Liver (tissue), 9 donors: ENCODE results near the gene MAPRE3. TPM values are rescaled to one million over a fixed set of nuclear protein-coding genes. Genes with fewer than 3 reads are reported as not detected.

Source experiments
- DNase-seq: peaks from one replicate; pipeline ENCODE4 v3.0.0-alpha.2; 2017; ENCODE audit warnings: low spot score
- H3K27ac ChIP-seq, 2 donors: one replicate each; pipeline ENCODE4 v1.7.0; 2013; ENCODE audit warnings: inconsistent platforms in 2 of 2, low read length in 2 of 2, control low read depth in 1 of 2, low read depth in 1 of 2, mild to moderate bottlenecking in 1 of 2
- H3K27me3 ChIP-seq, 4 donors: one replicate each; pipeline versions ENCODE4 v1.6.1 to v1.7.0; 2013; ENCODE audit warnings: low read length in 3 of 4, inconsistent platforms in 1 of 4, mild to moderate bottlenecking in 1 of 4, moderate library complexity in 1 of 4; ENCODE audit not compliant: control insufficient read depth in 4 of 4, insufficient read depth in 4 of 4
- H3K36me3 ChIP-seq, 4 donors: one replicate each; pipeline versions ENCODE4 v1.6.1 to v1.7.0; 2013; ENCODE audit warnings: low read length in 3 of 4, mild to moderate bottlenecking in 3 of 4, low read depth in 1 of 4, moderate library complexity in 1 of 4; ENCODE audit not compliant: control insufficient read depth in 4 of 4, insufficient read depth in 3 of 4
- H3K4me1 ChIP-seq, 4 donors: one replicate each; pipeline versions ENCODE4 v1.6.1 to v1.7.0; 2013; ENCODE audit warnings: low read length in 3 of 4, mild to moderate bottlenecking in 3 of 4, moderate library complexity in 1 of 4; ENCODE audit not compliant: control insufficient read depth in 4 of 4, insufficient read depth in 4 of 4
- H3K4me3 ChIP-seq, 3 donors: one replicate each; pipeline versions ENCODE4 v1.6.1 to v1.7.0; 2013; ENCODE audit warnings: low read length in 3 of 3, control low read depth in 1 of 3, low read depth in 1 of 3, mild to moderate bottlenecking in 1 of 3
- H3K9ac ChIP-seq, 2 donors: one replicate each; pipeline ENCODE4 v1.7.0; 2013; ENCODE audit warnings: low read length in 2 of 2, mild to moderate bottlenecking in 2 of 2, moderate library complexity in 2 of 2, control low read depth in 1 of 2, low read depth in 1 of 2
- H3K9me3 ChIP-seq, 4 donors: one replicate each; pipeline versions ENCODE4 v1.6.1 to v1.7.0; 2013; ENCODE audit warnings: low read length in 3 of 4; ENCODE audit not compliant: control insufficient read depth in 4 of 4
- EGR1 ChIP-seq, 2 donors: IDR thresholded peaks; 2 replicates each; pipeline ENCODE4 v1.6.1; 2016 to 2018; ENCODE audit warnings: antibody characterized with exemption in 2 of 2, low read depth in 2 of 2
- FOXA1 ChIP-seq: IDR thresholded peaks from 2 replicates; pipeline ENCODE4 v1.6.1; 2016; ENCODE audit warnings: antibody characterized with exemption
- FOXA2 ChIP-seq: IDR thresholded peaks from 2 replicates; pipeline ENCODE4 v1.6.1; 2016; ENCODE audit warnings: antibody characterized with exemption
- GABPA ChIP-seq, 2 donors: IDR thresholded peaks in 1 of 2; conservative IDR thresholded peaks in 1 of 2; 2 replicates each; pipeline ENCODE4 v1.6.1; 2016; ENCODE audit warnings: antibody characterized with exemption in 2 of 2, mild to moderate bottlenecking in 1 of 2, moderate library complexity in 1 of 2
- HNF4A ChIP-seq, 2 donors: conservative IDR thresholded peaks; 2 replicates each; pipeline ENCODE4 v1.6.1; 2016; ENCODE audit warnings: antibody characterized with exemption in 2 of 2, mild to moderate bottlenecking in 2 of 2
- HNF4G ChIP-seq: IDR thresholded peaks from 2 replicates; pipeline ENCODE4 v1.6.1; 2016; ENCODE audit warnings: antibody characterized with exemption
- JUND ChIP-seq, 2 donors: IDR thresholded peaks; 2 replicates each; pipeline ENCODE4 v1.6.1; 2016; ENCODE audit warnings: antibody characterized with exemption in 2 of 2
- NR2F2 ChIP-seq: IDR thresholded peaks from 2 replicates; pipeline ENCODE4 v1.6.1; 2016; ENCODE audit warnings: antibody characterized with exemption
- RAD21 ChIP-seq, 2 donors: IDR thresholded peaks; 2 replicates each; pipeline ENCODE4 v1.6.1; 2016; ENCODE audit warnings: antibody characterized with exemption in 2 of 2, mild to moderate bottlenecking in 2 of 2
- RXRA ChIP-seq, 2 donors: IDR thresholded peaks; 2 replicates each; pipeline ENCODE4 v1.6.1; 2017 to 2018; ENCODE audit warnings: antibody characterized with exemption in 2 of 2, mild to moderate bottlenecking in 1 of 2
- SP1 ChIP-seq: IDR thresholded peaks from 2 replicates; pipeline ENCODE4 v1.6.1; 2018; ENCODE audit warnings: antibody characterized with exemption, mild to moderate bottlenecking
- TAF1 ChIP-seq: conservative IDR thresholded peaks from 2 replicates; pipeline ENCODE4 v1.6.1; 2016; ENCODE audit warnings: antibody characterized with exemption, mild to moderate bottlenecking
- YY1 ChIP-seq: IDR thresholded peaks from 2 replicates; pipeline ENCODE4 v1.6.1; 2016; ENCODE audit warnings: antibody characterized with exemption, mild to moderate bottlenecking
- WGBS: extraction: QIAGEN DNeasy Blood & Tissue Kit; methylation state at CpG from one replicate; pipeline ENCODE4 v1.1.7; 2013; 5-methylcytosine and 5-hydroxymethylcytosine counted together
- polyA plus RNA-seq, 2 donors: library from polyadenylated mRNA; stranded (reverse) in 1 of 2; unstranded in 1 of 2; fragments of 200-250 nt in 1 of 2; fragments of >200 nt in 1 of 2; fragmentation: Nextera tagmentation in 1 of 2; extraction: Ambion mirVana in 1 of 2; gene quantifications; one replicate each; pipeline versions ENCODE4 v1.2.1 to v1.2.3, GENCODE V29; 2013 to 2015
- total RNA-seq, 2 donors: library from RNA; depleted of rRNA; stranded (reverse); fragments of >200 nt; gene quantifications; one replicate each; pipeline ENCODE4 v1.2.3, GENCODE V29; 2014
- TF ChIP-seq, protein P1 (sequence below): IDR thresholded peaks from 2 replicates; pipeline ENCODE4 v1.6.1; 2016; ENCODE audit warnings: antibody characterized with exemption, mild to moderate bottlenecking
- TF ChIP-seq, protein P2 (sequence below): IDR thresholded peaks from 2 replicates; pipeline ENCODE4 v1.6.1; 2016; ENCODE audit warnings: antibody characterized with exemption
- TF ChIP-seq, protein P3 (sequence below): fragments of 150-350 bp; IDR thresholded peaks from 2 replicates; pipeline ENCODE4 v1.5.1; 2017; ENCODE audit warnings: improper control_type of control experiment, low read depth, low read length; ENCODE audit not compliant: missing input control
- TF ChIP-seq, protein P4 (sequence below): IDR thresholded peaks from 2 replicates; pipeline ENCODE4 v1.6.1; 2016; ENCODE audit warnings: antibody characterized with exemption
- donor health status: healthy.
- donor health status: healthy.
- donor health status: healthy.
- donor health status: healthy.
- donor health status: healthy.

MAPRE3 gene
- total and polyA plus RNA-seq, 4 donors: 1.0 to 15.8 (median 9.8) TPM

DNA sequence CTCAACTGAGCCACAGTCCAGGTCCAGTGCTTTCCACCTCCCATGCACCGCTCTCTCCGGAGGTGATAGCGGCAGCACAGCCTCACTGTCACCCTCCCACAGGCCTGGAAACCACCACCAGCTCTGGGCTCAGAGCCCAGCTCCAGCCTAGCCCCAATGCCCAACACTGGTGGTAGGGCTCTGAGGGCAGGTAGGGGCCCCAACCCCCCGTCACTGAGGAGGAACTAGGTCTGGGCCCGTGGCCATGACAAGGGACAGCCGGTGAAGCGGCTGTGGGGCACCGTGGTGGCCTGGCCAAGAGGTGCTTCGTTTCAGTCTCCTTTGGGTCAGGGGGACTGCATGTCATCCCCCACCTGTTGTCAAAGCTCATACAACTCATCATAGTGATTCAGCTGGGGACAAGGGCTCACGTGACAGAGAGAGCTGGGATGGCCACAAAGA is 56.8 kb downstream of the MAPRE3 start:
- no peak overlapping the region for H3K4me3 ChIP-seq
- H3K9me3 ChIP-seq: no peaks in the 10 kb centered on the region
- peaks cover 9 to 43% (median 13%) of the 10 kb centered on the region in 4 donors for H3K36me3 ChIP-seq
- 95% methylated on average over 10 of the region's 10 CpGs for WGBS
- H3K9ac ChIP-seq: no peak overlapping the region
- TF ChIP-seq YY1: no peak
- no peak for TF ChIP-seq HNF4G
- TF ChIP-seq, protein P1, sequence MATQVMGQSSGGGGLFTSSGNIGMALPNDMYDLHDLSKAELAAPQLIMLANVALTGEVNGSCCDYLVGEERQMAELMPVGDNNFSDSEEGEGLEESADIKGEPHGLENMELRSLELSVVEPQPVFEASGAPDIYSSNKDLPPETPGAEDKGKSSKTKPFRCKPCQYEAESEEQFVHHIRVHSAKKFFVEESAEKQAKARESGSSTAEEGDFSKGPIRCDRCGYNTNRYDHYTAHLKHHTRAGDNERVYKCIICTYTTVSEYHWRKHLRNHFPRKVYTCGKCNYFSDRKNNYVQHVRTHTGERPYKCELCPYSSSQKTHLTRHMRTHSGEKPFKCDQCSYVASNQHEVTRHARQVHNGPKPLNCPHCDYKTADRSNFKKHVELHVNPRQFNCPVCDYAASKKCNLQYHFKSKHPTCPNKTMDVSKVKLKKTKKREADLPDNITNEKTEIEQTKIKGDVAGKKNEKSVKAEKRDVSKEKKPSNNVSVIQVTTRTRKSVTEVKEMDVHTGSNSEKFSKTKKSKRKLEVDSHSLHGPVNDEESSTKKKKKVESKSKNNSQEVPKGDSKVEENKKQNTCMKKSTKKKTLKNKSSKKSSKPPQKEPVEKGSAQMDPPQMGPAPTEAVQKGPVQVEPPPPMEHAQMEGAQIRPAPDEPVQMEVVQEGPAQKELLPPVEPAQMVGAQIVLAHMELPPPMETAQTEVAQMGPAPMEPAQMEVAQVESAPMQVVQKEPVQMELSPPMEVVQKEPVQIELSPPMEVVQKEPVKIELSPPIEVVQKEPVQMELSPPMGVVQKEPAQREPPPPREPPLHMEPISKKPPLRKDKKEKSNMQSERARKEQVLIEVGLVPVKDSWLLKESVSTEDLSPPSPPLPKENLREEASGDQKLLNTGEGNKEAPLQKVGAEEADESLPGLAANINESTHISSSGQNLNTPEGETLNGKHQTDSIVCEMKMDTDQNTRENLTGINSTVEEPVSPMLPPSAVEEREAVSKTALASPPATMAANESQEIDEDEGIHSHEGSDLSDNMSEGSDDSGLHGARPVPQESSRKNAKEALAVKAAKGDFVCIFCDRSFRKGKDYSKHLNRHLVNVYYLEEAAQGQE: no peak
- TF ChIP-seq GABPA (IDR thresholded peaks at IDR 0.05 in 1 of 2, conservative IDR thresholded peaks at IDR 0.05 in 1 of 2): no peak
- no peak for TF ChIP-seq HNF4A (conservative IDR thresholded peaks at IDR 0.05)
- TF ChIP-seq JUND (IDR thresholded peaks at IDR 0.05): no peak
- TF ChIP-seq, protein P2, sequence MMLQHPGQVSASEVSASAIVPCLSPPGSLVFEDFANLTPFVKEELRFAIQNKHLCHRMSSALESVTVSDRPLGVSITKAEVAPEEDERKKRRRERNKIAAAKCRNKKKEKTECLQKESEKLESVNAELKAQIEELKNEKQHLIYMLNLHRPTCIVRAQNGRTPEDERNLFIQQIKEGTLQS: no peak
- no peak for TF ChIP-seq FOXA1
- TF ChIP-seq, protein P3, sequence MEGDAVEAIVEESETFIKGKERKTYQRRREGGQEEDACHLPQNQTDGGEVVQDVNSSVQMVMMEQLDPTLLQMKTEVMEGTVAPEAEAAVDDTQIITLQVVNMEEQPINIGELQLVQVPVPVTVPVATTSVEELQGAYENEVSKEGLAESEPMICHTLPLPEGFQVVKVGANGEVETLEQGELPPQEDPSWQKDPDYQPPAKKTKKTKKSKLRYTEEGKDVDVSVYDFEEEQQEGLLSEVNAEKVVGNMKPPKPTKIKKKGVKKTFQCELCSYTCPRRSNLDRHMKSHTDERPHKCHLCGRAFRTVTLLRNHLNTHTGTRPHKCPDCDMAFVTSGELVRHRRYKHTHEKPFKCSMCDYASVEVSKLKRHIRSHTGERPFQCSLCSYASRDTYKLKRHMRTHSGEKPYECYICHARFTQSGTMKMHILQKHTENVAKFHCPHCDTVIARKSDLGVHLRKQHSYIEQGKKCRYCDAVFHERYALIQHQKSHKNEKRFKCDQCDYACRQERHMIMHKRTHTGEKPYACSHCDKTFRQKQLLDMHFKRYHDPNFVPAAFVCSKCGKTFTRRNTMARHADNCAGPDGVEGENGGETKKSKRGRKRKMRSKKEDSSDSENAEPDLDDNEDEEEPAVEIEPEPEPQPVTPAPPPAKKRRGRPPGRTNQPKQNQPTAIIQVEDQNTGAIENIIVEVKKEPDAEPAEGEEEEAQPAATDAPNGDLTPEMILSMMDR: no peak
- TF ChIP-seq SP1: no peak
- H3K27ac ChIP-seq: no peak overlapping the region
- no peaks in the 10 kb centered on the region for H3K27me3 ChIP-seq
- DNase-seq: no peak
- peaks cover 0 to 4% (median under 1%) of the 10 kb centered on the region in 4 donors for H3K4me1 ChIP-seq

DNA sequence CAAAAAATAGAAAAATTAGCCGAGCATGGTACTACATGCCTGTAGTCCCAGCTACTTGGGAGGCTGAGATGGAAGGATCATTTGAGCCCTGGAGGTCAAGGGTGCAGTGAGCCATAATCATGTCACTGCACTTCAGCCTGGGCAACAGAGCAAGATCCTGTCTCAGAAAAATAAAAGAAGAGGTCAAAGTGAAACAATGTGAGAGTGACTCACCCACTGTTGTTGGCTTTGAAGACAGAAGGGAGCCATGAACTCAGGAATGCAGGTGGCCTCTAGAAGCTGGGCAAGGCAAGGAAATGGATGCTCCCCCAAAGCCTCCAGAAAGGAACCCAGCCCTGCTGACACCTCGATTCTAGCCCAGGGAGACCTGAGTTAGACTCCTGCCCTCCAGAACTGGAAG is 58.6 kb downstream of the MAPRE3 start:
- Histone ChIP-seq H3K4me3 (no peak overlapping the region), H3K27ac (no peak overlapping the region), H3K9me3 (no peaks in the 10 kb centered on the region), H3K36me3 (peaks cover 5 to 26% (median 6%) of the 10 kb centered on the region in 4 donors), H3K27me3 (no peaks in the 10 kb centered on the region), H3K9ac (no peak overlapping the region), H3K4me1 (peaks cover 2 to 14% (median 8%) of the 10 kb centered on the region in 4 donors)
- WGBS: 93% methylated on average over 2 of the region's 2 CpGs
- TF ChIP-seq RAD21 (IDR thresholded peaks at IDR 0.05): no peak
- no peak for TF ChIP-seq HNF4G
- no peak for TF ChIP-seq HNF4A (conservative IDR thresholded peaks at IDR 0.05)
- no peak for TF ChIP-seq GABPA (IDR thresholded peaks at IDR 0.05 in 1 of 2, conservative IDR thresholded peaks at IDR 0.05 in 1 of 2)
- TF ChIP-seq JUND (IDR thresholded peaks at IDR 0.05): no peak
- TF ChIP-seq, protein P4, sequence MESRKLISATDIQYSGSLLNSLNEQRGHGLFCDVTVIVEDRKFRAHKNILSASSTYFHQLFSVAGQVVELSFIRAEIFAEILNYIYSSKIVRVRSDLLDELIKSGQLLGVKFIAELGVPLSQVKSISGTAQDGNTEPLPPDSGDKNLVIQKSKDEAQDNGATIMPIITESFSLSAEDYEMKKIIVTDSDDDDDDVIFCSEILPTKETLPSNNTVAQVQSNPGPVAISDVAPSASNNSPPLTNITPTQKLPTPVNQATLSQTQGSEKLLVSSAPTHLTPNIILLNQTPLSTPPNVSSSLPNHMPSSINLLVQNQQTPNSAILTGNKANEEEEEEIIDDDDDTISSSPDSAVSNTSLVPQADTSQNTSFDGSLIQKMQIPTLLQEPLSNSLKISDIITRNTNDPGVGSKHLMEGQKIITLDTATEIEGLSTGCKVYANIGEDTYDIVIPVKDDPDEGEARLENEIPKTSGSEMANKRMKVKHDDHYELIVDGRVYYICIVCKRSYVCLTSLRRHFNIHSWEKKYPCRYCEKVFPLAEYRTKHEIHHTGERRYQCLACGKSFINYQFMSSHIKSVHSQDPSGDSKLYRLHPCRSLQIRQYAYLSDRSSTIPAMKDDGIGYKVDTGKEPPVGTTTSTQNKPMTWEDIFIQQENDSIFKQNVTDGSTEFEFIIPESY: no peak
- TF ChIP-seq EGR1 (IDR thresholded peaks at IDR 0.05; ENCODE audit: low read depth in 2 of 2): no peak
- no peak for TF ChIP-seq RXRA (IDR thresholded peaks at IDR 0.05)
- no peak for TF ChIP-seq SP1
- TF ChIP-seq FOXA1: no peak
- TF ChIP-seq, protein P3: no peak
- TF ChIP-seq TAF1: no peak
- TF ChIP-seq YY1: no peak
- no peak for TF ChIP-seq FOXA2
- TF ChIP-seq NR2F2: no peak
- no peak for DNase-seq
